GM13977 (cell line): Measurements from ENCODE around the gene CYTH3.

Experiments used
- DNase-seq: peaks from one replicate; pipeline ENCODE4 v3.0.0; 2012; ENCODE audit warnings: low spot score
- in situ Hi-C: fragments of 300-500 bp; cut with MboI; formaldehyde crosslinking; loops from one replicate; pipeline ENCODE4 v1.12.0; 2022; ENCODE audit warnings: low sequenced_read_pairs, low pct_unique_long_range_greater_than_20kb, mixed read lengths, inconsistent platforms; ENCODE audit not compliant: unreplicated experiment
- TF ChIP-seq, protein P1 (sequence below): IDR thresholded peaks from 2 replicates; pipeline ENCODE4 v1.5.1; 2012; ENCODE audit warnings: mild to moderate bottlenecking, control low read depth; ENCODE audit not compliant: insufficient read depth; ENCODE audit errors: extremely low read depth, missing control alignments

CYTH3 gene

GRCh38 chr7:6172910-6173295, 99.5 kb downstream of the CYTH3 start:
- in situ Hi-C loops: no loop called here
- TF ChIP-seq, protein P1, sequence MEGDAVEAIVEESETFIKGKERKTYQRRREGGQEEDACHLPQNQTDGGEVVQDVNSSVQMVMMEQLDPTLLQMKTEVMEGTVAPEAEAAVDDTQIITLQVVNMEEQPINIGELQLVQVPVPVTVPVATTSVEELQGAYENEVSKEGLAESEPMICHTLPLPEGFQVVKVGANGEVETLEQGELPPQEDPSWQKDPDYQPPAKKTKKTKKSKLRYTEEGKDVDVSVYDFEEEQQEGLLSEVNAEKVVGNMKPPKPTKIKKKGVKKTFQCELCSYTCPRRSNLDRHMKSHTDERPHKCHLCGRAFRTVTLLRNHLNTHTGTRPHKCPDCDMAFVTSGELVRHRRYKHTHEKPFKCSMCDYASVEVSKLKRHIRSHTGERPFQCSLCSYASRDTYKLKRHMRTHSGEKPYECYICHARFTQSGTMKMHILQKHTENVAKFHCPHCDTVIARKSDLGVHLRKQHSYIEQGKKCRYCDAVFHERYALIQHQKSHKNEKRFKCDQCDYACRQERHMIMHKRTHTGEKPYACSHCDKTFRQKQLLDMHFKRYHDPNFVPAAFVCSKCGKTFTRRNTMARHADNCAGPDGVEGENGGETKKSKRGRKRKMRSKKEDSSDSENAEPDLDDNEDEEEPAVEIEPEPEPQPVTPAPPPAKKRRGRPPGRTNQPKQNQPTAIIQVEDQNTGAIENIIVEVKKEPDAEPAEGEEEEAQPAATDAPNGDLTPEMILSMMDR: no peak
- DNase-seq: no peak

DNA sequence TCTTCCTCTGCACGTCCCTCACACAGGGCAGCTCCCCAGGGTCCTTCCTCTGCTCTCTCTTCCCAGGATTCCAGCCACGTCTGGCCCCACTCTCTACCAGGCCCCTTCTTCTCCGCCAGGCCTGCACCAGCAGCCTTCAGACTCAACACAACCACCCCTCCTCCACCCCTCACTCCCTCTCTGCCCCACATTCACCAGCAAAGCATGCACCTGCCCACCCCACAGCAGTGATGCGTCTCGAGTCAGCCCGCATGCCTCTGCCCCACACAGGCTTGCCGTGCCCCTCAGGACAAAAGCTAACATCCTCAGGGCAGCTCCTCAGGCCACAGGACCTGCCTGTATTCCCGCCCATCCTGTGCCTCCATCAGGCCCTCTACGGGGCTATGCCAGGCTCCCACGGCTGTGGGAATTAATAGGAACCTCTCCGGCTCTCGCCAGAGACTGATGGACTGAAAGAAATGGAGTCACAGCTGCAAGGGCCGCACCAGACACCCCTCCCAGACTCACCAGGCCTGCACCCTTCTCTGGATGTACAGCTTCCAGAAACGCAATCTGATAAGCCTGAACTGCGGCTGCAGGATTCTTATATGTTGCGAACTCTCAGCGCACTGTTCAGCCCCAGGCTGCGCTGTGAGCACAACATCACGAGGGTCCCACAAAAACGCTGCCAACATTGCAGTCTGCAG, 100.1 kb downstream of the CYTH3 start:
- in situ Hi-C loops: no loop called here
- no peak for DNase-seq
- TF ChIP-seq, protein P1: no peak

DNA sequence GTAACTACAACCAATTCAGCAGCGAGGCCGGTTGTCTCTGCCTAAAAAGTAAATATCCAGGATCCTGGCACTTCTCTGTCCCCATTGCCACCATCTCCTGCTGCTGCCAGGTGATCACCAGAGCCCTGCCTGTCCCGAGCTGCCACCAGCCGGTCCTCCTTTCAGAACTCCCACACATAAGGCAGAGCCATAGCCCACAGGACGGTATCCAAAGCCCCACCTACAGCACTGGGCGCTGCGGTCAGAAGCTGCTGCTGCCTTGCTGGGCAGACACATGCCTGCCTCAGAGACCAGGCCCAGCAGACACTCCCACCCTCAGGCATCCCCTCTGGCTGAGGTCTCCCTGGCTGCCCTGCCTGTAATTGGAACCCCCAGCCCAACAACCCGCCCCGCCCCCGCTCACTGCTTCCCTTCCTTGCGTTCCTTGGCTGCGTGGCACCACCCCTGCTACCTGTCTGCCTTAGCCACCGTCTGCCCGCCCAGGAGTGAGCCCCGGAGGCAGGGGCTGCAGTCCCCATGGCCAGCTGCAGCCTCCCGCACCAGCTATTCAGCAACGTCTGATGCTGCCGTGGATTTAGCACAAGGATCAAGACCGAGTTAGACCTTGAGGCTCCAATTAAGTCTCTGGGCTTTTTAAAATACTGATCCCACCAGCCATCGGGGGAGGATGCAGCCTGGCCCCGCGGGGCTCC, 100.7 kb downstream of the CYTH3 start:
- TF ChIP-seq, protein P1: no peak
- in situ Hi-C loops: no loop called here
- DNase-seq: no peak

DNA sequence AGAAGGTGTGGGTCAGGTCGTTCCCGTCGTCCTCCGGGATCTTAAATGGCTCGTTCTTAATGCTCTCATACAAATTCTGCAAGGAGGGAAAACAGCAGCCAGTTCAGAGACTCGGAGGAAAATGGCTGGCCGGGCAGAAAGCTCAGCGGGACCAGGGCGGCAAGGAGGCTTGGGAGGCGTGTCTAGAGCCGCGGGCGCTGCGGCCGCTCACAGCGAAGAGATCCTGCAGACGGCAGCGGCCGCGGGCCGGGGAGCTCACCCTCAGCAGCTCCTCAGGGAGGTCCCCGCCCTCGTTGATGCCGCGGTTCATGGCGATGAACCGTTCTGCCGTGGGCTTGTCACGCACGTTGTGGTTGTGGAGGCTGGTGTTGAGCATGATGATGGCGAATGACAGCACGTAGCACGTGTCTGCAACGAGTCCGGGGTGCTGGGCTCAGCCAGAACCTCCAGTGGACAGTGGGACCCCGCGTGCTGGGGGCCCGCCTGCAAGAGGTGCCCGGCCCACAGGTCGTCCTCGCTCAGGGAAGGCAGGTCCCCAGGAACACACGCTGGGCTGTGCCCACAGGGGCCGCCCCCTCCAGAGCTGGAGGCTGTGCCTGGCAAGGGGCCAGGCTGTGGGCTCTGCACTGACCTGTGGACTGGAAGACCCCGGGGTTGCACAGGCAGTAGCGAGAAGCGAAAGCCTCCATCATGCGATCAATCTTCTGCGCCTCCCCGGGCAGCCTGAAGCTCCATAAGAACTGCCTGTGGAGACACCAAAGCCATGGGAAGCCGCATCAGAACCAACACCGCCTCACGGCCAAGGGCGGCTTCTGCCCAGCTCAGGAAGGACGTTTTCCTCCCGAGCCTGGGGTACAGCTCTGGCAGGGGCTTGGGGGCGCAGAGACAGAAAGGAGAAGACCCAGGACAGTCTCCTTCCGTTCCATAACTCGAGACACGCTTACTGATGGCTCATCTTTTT, 101.6 kb downstream of the CYTH3 start:
- DNase-seq: no peak
- in situ Hi-C loops: no loop called here
- TF ChIP-seq, protein P1: no peak

DNA sequence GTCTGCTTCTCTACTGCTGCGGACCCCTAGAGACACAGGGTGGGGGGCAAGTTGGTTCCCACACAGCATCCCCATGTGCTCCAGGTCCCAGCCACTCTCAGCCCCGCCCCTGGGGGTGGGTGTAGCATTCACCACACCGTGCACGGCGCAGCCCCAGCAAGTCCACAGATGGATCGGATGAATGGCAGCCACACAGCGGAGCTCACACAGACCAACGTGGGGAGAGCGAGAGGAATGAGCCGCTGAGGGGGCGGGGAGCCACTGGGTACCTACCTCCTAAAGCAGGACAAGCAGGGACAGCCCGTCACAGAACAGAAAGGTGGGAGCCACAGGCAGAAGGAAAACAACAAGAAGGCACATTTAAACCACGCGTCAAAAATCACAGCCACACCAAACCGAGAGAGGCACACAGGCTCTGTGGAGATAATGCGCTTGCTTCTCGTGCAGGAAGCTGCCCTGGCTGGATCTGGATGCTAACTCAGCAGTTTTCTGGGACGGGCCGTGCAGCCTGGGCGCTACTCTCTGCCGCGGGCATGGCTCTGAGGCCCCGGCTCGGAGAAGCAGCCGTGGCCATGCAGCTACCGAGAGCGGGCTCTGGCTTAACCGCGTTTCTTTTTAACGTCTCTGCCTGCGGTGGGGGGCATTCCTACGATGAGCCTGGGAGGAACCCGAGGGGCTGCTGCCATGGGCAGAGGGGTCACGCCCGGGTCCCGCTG, 102.5 kb downstream of the CYTH3 start:
- in situ Hi-C loops: no loop called here
- no peak for DNase-seq
- TF ChIP-seq, protein P1: no peak

DNA sequence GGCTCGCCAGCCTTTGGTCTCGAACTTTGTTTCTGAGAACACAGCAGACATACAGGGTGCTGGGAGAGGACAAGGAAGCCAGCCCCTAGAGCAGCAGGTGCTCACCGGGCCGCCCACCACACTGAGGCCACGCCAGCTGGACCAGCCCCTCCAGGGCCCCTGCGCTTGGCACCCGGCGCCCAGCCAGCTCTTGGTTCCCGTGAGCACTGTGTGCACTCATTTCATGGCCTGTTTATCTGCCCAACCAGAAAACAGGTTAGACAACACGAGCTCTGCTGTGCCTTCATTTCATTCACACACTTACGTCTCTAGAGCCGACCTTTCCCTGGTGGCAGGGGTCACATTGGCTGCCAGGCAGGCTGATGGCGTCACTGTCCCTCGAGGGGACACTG, 104.0 kb downstream of the CYTH3 start:
- no peak for DNase-seq
- in situ Hi-C loops: no loop called here
- TF ChIP-seq, protein P1: no peak
